PC-9 (cell line): ENCODE data around the gene FAM174B. TPM values are rescaled to one million over a fixed set of nuclear protein-coding genes. Genes with fewer than 3 reads are reported as not detected.

Source experiments
- BruUV-seq: library from RNA; stranded (reverse); fragments of 400-500 nt; replicated peaks from 2 replicates; lab custom pipeline; 2021; lab: Mats Ljungman, UMichigan
- CTCF ChIA-PET: fragments of 300-600 bp; sonication (Branson Sonifier 250); formaldehyde crosslinking; loops from one replicate; lab custom pipeline; 2022; ENCODE audit warnings: antibody characterized with exemption; lab: Charles Lee
- POLR2A ChIA-PET: fragments of 300-600 bp; sonication (Branson Sonifier 250); formaldehyde crosslinking; loops from one replicate; lab custom pipeline; 2022; ENCODE audit warnings: antibody characterized with exemption; ENCODE audit not compliant: unreplicated experiment; lab: Charles Lee
- DNase-seq, 2 experiments: peaks; one replicate each; pipeline versions ENCODE4 v3.0.0 to v3.0.0-alpha.2; 2015 to 2022; ENCODE audit warnings: mixed read lengths in 1 of 2
- H2AFZ ChIP-seq: fragments of 200-600 bp; sonication (generic); 2 replicates; pipeline ENCODE4 v1.8.1; 2017; ENCODE audit warnings: antibody characterized with exemption
- H3F3A ChIP-seq: fragments of 200-600 bp; sonication (generic); 2 replicates; pipeline ENCODE4 v1.8.1; 2017; ENCODE audit warnings: antibody characterized with exemption, mild to moderate bottlenecking, low read depth; ENCODE audit not compliant: insufficient read depth
- H3K27ac ChIP-seq: fragments of 200-600 bp; sonication (generic); 2 replicates; pipeline ENCODE4 v1.6.1; 2016; ENCODE audit warnings: mixed run types
- H3K27me3 ChIP-seq: fragments of 200-600 bp; sonication (generic); 2 replicates; pipeline ENCODE4 v1.6.1; 2016; ENCODE audit warnings: low read depth, mixed run types; ENCODE audit not compliant: insufficient read depth
- H3K36me3 ChIP-seq: fragments of 200-600 bp; sonication (generic); 2 replicates; pipeline ENCODE4 v1.6.1; 2016; ENCODE audit warnings: low read depth, mixed run types
- H3K4me1 ChIP-seq: fragments of 200-600 bp; sonication (generic); replicated peaks from 2 replicates; pipeline ENCODE4 v1.6.1; 2016; ENCODE audit warnings: mixed run types; ENCODE audit not compliant: insufficient read depth
- H3K4me2 ChIP-seq: fragments of 200-600 bp; sonication (generic); 2 replicates; pipeline ENCODE4 v1.6.1; 2017; ENCODE audit warnings: mixed run types
- H3K4me3 ChIP-seq: fragments of 200-600 bp; sonication (generic); 2 replicates; pipeline ENCODE4 v1.6.1; 2016; ENCODE audit warnings: mixed run types
- H3K79me2 ChIP-seq: fragments of 200-600 bp; sonication (generic); 2 replicates; pipeline ENCODE4 v1.6.1; 2017; ENCODE audit warnings: low read depth, mixed run types
- H3K9me2 ChIP-seq: fragments of 200-600 bp; sonication (generic); 2 replicates; pipeline ENCODE4 v1.8.1; 2017; ENCODE audit warnings: mild to moderate bottlenecking; ENCODE audit not compliant: insufficient read depth
- H3K9me3 ChIP-seq: fragments of 200-600 bp; sonication (generic); 2 replicates; pipeline ENCODE4 v1.8.1; 2016; ENCODE audit warnings: low read depth; ENCODE audit not compliant: insufficient read depth
- H4K20me1 ChIP-seq: fragments of 200-600 bp; sonication (generic); 2 replicates; pipeline ENCODE4 v1.8.1; 2017; ENCODE audit not compliant: insufficient read depth
- EZH2 ChIP-seq: fragments of 200-600 bp; sonication (generic); IDR thresholded peaks from 2 replicates; pipeline ENCODE4 v1.8.0; 2017; ENCODE audit warnings: antibody characterized with exemption, low read depth
- intact Hi-C: fragments of 100-400 bp; cut with micrococcal nuclease; formaldehyde crosslinking; loops from one replicate; pipeline ENCODE4 v1.10.0; 2022; ENCODE audit not compliant: unreplicated experiment
- total RNA-seq: library from RNA; stranded (reverse); gene quantifications from 2 replicates; pipeline ENCODE4 v1.2.3, GENCODE V29; 2021
- TF ChIP-seq, protein P1 (sequence below): fragments of 200-600 bp; sonication (generic); conservative IDR thresholded peaks from 2 replicates; pipeline ENCODE4 v1.6.1; 2017; ENCODE audit warnings: mixed run types, antibody characterized with exemption, mild to moderate bottlenecking, moderate library complexity

FAM174B gene
- total RNA-seq, 1 experiment from 2014 or later, result 90.3 TPM

- peak overlapping the region; percentile 47; the same call in 1 of the 2 replicates for H3K4me3 ChIP-seq
- no peak for TF ChIP-seq EZH2
- TF ChIP-seq, protein P1, sequence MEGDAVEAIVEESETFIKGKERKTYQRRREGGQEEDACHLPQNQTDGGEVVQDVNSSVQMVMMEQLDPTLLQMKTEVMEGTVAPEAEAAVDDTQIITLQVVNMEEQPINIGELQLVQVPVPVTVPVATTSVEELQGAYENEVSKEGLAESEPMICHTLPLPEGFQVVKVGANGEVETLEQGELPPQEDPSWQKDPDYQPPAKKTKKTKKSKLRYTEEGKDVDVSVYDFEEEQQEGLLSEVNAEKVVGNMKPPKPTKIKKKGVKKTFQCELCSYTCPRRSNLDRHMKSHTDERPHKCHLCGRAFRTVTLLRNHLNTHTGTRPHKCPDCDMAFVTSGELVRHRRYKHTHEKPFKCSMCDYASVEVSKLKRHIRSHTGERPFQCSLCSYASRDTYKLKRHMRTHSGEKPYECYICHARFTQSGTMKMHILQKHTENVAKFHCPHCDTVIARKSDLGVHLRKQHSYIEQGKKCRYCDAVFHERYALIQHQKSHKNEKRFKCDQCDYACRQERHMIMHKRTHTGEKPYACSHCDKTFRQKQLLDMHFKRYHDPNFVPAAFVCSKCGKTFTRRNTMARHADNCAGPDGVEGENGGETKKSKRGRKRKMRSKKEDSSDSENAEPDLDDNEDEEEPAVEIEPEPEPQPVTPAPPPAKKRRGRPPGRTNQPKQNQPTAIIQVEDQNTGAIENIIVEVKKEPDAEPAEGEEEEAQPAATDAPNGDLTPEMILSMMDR, result no peak
- intact Hi-C loops, result loop anchor here (5.0 kb wide), 1 partner anchor 1970 kb away; no protein-coding TSS in a partner anchor
- H3K4me2 ChIP-seq, result peak overlapping the region; percentile 79
- CTCF ChIA-PET, result no interaction called here
- peaks cover 11% of the 10 kb centered on the region; the same call in 1 of the 2 replicates for H3K9me3 ChIP-seq
- peaks cover 27% of the 10 kb centered on the region for H3K36me3 ChIP-seq
- peak; percentile 87 to 96 for DNase-seq
- BruUV-seq, result no TSS peak
- POLR2A ChIA-PET, result interaction anchor here (0.6 kb wide), 1 partner anchor 72 kb away, joined by 6 read pairs; no protein-coding TSS in a partner anchor
- no peak overlapping the region for H2AFZ ChIP-seq
- peak overlapping the region; percentile 98 for H3K27ac ChIP-seq
- no peaks in the 10 kb centered on the region for H3K27me3 ChIP-seq
- H3K4me1 ChIP-seq, result peaks cover 63% of the 10 kb centered on the region
- peaks cover 100% of the 10 kb centered on the region for H3K79me2 ChIP-seq
- no peaks in the 10 kb centered on the region for H3K9me2 ChIP-seq
- H3F3A ChIP-seq, result peaks cover 65% of the 10 kb centered on the region
- no peaks in the 10 kb centered on the region for H4K20me1 ChIP-seq
Measured at GRCh38 chr15:92636908-92637481, 18.6 kb downstream of the FAM174B start.

- Histone ChIP-seq H4K20me1 (no peaks in the 10 kb centered on the region), H3K27ac (peak overlapping the region; percentile 98), H2AFZ (no peak overlapping the region), H3F3A (peaks cover 62% of the 10 kb centered on the region), H3K9me3 (peaks cover 6% of the 10 kb centered on the region; the same call in 1 of the 2 replicates), H3K27me3 (no peaks in the 10 kb centered on the region), H3K36me3 (peaks cover 22% of the 10 kb centered on the region), H3K9me2 (no peaks in the 10 kb centered on the region), H3K79me2 (peaks cover 100% of the 10 kb centered on the region), H3K4me1 (peaks cover 57% of the 10 kb centered on the region), H3K4me2 (peak overlapping the region; percentile 79), H3K4me3 (no peak overlapping the region)
- DNase-seq, result no peak
- no TSS peak for BruUV-seq
- intact Hi-C loops, result loop anchor here (5.0 kb wide), 1 partner anchor 1969 kb away; no protein-coding TSS in a partner anchor
- POLR2A ChIA-PET, result interaction anchor here (0.6 kb wide), 1 partner anchor 71 kb away, joined by 6 read pairs; no protein-coding TSS in a partner anchor
- TF ChIP-seq EZH2, result no peak
- TF ChIP-seq, protein P1, result no peak
- CTCF ChIA-PET, result interaction anchor here (0.6 kb wide), 1 partner anchor 18 kb away, joined by 4 read pairs; no protein-coding TSS in a partner anchor
Measured at GRCh38 chr15:92636401-92636907, 19.1 kb downstream of the FAM174B start.

DNA sequence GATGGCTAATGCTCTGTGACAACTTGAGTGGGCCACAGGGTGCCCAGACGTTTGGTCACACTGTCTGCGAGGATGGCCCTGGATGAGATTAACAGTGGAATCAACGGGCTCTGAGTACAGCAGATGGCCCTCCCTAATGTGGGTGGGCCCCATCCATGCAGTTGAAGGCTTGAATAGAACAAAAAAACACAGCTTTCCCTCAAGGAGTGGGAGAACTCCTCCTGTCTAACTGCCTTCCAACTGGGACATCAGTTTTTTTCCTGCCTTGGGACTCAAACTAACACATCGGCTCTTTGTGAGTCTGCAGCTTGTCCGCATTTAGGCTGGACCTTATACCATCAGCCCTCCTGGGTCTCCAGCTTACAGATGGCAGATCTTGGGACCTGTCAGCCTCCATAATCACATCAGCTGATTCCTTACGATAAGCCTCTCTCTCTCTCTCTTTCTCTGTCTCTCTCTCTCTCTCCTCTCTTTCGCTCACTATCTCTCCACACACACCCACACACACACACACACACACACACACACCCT lies 20.8 kb downstream of the FAM174B start:
- ChIA-PET CTCF (interaction anchor here (0.5 kb wide), 1 partner anchor 21 kb away, joined by 3 read pairs; no protein-coding TSS in a partner anchor), POLR2A (no interaction called here)
- TF ChIP-seq EZH2, result no peak
- TF ChIP-seq, protein P1, result no peak
- Histone ChIP-seq H3K9me2 (no peaks in the 10 kb centered on the region), H3K4me3 (no peak overlapping the region), H3K27me3 (no peaks in the 10 kb centered on the region), H3F3A (peaks cover 52% of the 10 kb centered on the region), H3K36me3 (peaks cover 21% of the 10 kb centered on the region), H3K9me3 (no peaks in the 10 kb centered on the region; the same call in 1 of the 2 replicates), H3K27ac (0 out of 2 replicates have a peak overlapping the region, but pooled peaks have one; percentile 14), H3K4me1 (peaks cover 41% of the 10 kb centered on the region), H3K79me2 (peaks cover 90% of the 10 kb centered on the region), H3K4me2 (no peak overlapping the region), H4K20me1 (no peaks in the 10 kb centered on the region), H2AFZ (no peak overlapping the region)
- DNase-seq, result no peak
- intact Hi-C loops, result loop anchor here (5.0 kb wide), 1 partner anchor 1967 kb away; no protein-coding TSS in a partner anchor
- BruUV-seq, result no TSS peak
